GM19351 (cell line): Measurements from ENCODE around the gene FAU.

Experiments used
- ATAC-seq: cut with Tn5 transposase; IDR thresholded peaks from one replicate; pipeline ENCODE4 v1.9.1; 2021; ENCODE audit warnings: mild to moderate bottlenecking, moderate library complexity; ENCODE audit not compliant: unreplicated experiment

The FAU gene

GRCh38 chr11:65083834-65084597 lies 37.9 kb downstream of the FAU start, which contains the start of the genes CDCA5 and ZFPL1:
CDCA5 (minus strand) TSS chr11:65084040; CDS start chr11:65083978, 62 bp downstream.
ZFPL1 (plus strand) TSS chr11:65084222; CDS start chr11:65084699, 477 bp downstream.
- ATAC-seq = peak; percentile 80

GRCh38 chr11:65083134-65083833 lies 38.6 kb downstream of the FAU start:
- ATAC-seq = peak; percentile 16

DNA sequence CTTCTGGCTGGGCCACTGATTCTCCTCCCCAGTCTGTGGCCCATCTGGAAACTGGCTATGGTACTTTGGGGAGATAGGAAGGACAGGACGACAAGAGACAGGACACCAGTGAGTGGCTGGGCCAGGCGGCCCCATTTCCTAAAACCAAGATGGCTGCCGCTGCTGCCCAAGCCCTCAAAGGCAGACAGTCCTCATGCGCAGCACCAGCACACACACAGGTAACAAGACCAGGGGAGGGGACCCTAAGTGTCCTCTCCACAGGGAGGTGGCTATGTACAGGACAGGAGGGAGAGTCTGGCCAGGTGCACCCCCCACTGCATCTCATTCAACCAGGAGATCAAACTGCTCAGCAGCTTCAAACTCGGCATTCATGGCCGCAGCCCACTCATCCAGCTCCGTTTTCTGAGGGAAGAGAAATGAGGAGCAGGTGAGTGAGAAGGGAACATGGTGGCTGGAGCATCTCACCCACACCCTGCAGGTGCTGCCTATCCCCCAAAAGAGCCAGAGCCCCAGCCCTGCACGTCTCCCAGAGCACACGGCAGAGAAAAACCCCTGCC lies 43.1 kb downstream of the FAU start:
- no peak for ATAC-seq

DNA sequence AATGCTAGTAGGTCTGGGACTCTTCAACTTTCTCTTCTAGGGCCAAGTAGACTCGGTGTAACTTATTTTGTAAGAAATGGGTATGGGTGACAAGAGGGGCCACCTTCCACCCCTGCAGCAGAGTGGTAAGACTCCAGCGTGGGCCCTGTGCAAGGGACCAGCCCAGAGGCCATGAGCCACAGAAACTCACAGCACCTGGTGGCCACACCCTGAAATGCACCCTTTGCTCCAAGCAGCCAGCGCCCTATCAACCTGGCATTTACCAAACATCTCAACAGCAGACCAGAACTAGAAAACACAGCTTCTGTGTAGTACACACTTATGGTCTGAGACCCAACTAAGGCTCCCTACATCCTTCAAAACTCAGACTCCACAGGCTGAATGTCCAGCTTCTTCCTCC lies 43.8 kb downstream of the FAU start:
- ATAC-seq = no peak

DNA sequence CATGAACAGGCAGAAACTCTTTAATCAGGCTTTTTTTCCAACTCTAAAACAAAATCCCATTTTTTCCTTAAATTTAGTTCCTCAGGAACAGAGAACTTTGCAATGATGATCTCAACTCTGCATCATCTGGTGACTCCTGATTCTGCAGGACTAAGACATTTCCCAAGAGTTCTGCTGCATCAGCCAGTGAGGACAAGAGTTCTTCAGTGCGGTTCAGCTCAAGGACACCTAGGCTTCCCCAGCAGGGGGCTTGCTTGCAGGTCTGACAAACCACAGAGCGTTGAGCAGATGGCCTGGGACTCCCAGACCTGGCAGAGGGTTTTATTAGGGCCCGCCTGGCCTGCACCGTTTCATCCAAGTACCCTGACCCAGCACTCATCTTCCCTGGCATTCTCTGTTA lies 44.5 kb downstream of the FAU start:
- no peak for ATAC-seq

GRCh38 chr11:65072631-65072966 lies 49.3 kb downstream of the FAU start:
- no peak for ATAC-seq

GRCh38 chr11:65071907-65072630 lies 49.9 kb downstream of the FAU start:
- ATAC-seq = no peak
